IMR-90 (cell line): ENCODE data around the gene SLC25A31. TPM values are rescaled to one million over a fixed set of nuclear protein-coding genes. Genes with fewer than 3 reads are reported as not detected.
A peak's percentile ranks its signal among the peaks of the same experiment; 100 is the strongest.

Experiments used
- ATAC-seq: fragments of 200-7000 bp; cut with Tn5 transposase; 2 replicates; pipeline ENCODE4 v1.9.1; 2020; ENCODE audit warnings: low read depth, mild to moderate bottlenecking, moderate library complexity
- BruUV-seq: library from RNA; stranded (reverse); fragments of 400-500 nt; replicated peaks from 2 replicates; lab custom pipeline; 2021; lab: Mats Ljungman, UMichigan
- CTCF ChIA-PET: fragments of 300-600 bp; formaldehyde crosslinking; extraction: SDS; loops from one replicate; lab custom pipeline; 2021; ENCODE audit warnings: antibody characterized with exemption; lab: Yijun Ruan, JAX
- POLR2A ChIA-PET: fragments of 300-600 bp; sonication (Branson Sonifier 250); formaldehyde crosslinking; loops from one replicate; lab custom pipeline; 2022; ENCODE audit warnings: antibody characterized with exemption; ENCODE audit not compliant: unreplicated experiment; lab: Charles Lee
- DNase-seq: peaks from one replicate; pipeline ENCODE4 v3.0.0; 2013
- H2AFZ ChIP-seq: replicated peaks from 2 replicates; pipeline ENCODE3; 2013; ENCODE audit warnings: low read length, mild to moderate bottlenecking; ENCODE audit not compliant: poor library complexity
- H2AK5ac ChIP-seq: 2 replicates; pipeline ENCODE4 v1.6.1; 2013; ENCODE audit warnings: low read depth, low read length, inconsistent platforms
- H2AK9ac ChIP-seq: replicated peaks from 2 replicates; pipeline ENCODE3; 2013; ENCODE audit warnings: mild to moderate bottlenecking, low read depth, low read length, moderate library complexity; ENCODE audit not compliant: poor library complexity
- H2BK120ac ChIP-seq: 2 replicates; pipeline ENCODE4 v1.6.1; 2013; ENCODE audit warnings: low read depth, low read length, inconsistent platforms
- H2BK15ac ChIP-seq: 3 replicates; pipeline ENCODE4 v1.6.1; 2013; ENCODE audit warnings: low read depth, low read length, inconsistent platforms
- H2BK20ac ChIP-seq: 2 replicates; pipeline ENCODE4 v1.6.1; 2013; ENCODE audit warnings: low read depth, mild to moderate bottlenecking, inconsistent platforms, low read length, moderate library complexity
- H2BK5ac ChIP-seq: 2 replicates; pipeline ENCODE4 v1.6.1; 2013; ENCODE audit warnings: mild to moderate bottlenecking, low read depth, low read length, inconsistent platforms; ENCODE audit not compliant: poor library complexity, severe bottlenecking
- H3K14ac ChIP-seq: replicated peaks from 2 replicates; pipeline ENCODE4 v1.6.1; 2013; ENCODE audit warnings: low read depth, low read length, inconsistent platforms
- H3K18ac ChIP-seq: 2 replicates; pipeline ENCODE4 v1.6.1; 2013; ENCODE audit warnings: low read depth, low read length, control low read depth
- H3K23ac ChIP-seq: 2 replicates; pipeline ENCODE4 v1.6.1; 2013; ENCODE audit warnings: low read depth, low read length, inconsistent platforms
- H3K27ac ChIP-seq: 2 replicates; pipeline ENCODE4 v1.5.1; 2013; ENCODE audit warnings: mild to moderate bottlenecking, control low read depth, low read length; ENCODE audit not compliant: insufficient read depth
- H3K27me3 ChIP-seq: 2 replicates; pipeline ENCODE4 v1.6.1; 2013; ENCODE audit warnings: low read length; ENCODE audit not compliant: control insufficient read depth, insufficient read depth
- H3K36me3 ChIP-seq: 2 replicates; pipeline ENCODE4 v1.6.1; 2013; ENCODE audit warnings: low read length, mixed read lengths; ENCODE audit not compliant: control insufficient read depth, insufficient read depth
- H3K4ac ChIP-seq: 2 replicates; pipeline ENCODE4 v1.6.1; 2013; ENCODE audit warnings: low read depth, low read length, inconsistent platforms
- H3K4me1 ChIP-seq: 2 replicates; pipeline ENCODE4 v1.6.1; 2013; ENCODE audit warnings: low read length, mixed read lengths; ENCODE audit not compliant: control insufficient read depth, insufficient read depth
- H3K4me2 ChIP-seq: 2 replicates; pipeline ENCODE4 v1.6.1; 2013; ENCODE audit warnings: low read depth, mild to moderate bottlenecking, control low read depth, low read length, moderate library complexity
- H3K4me3 ChIP-seq: 2 replicates; pipeline ENCODE4 v1.5.1; 2013; ENCODE audit warnings: low read depth, mild to moderate bottlenecking, control low read depth, low read length, moderate library complexity; ENCODE audit not compliant: insufficient read depth
- H3K56ac ChIP-seq: 2 replicates; pipeline ENCODE4 v1.6.1; 2013; ENCODE audit warnings: low read length, inconsistent platforms; ENCODE audit not compliant: insufficient read depth; ENCODE audit errors: extremely low read depth
- H3K79me1 ChIP-seq, 2 experiments: 2 replicates each; pipeline ENCODE4 v1.6.1; 2013; ENCODE audit warnings: low read length in 2 of 2, inconsistent platforms in 1 of 2, low read depth in 1 of 2
- H3K9ac ChIP-seq: 2 replicates; pipeline ENCODE4 v1.6.1; 2013; ENCODE audit warnings: low read depth, low read length, control low read depth
- H3K9me1 ChIP-seq: 2 replicates; pipeline ENCODE4 v1.6.1; 2013; ENCODE audit warnings: low read length, inconsistent platforms; ENCODE audit not compliant: insufficient read depth
- H3K9me3 ChIP-seq: 2 replicates; pipeline ENCODE4 v1.6.1; 2013; ENCODE audit warnings: low read length; ENCODE audit not compliant: control insufficient read depth, insufficient read depth
- H4K20me1 ChIP-seq: 2 replicates; pipeline ENCODE4 v1.6.1; 2013; ENCODE audit warnings: low read length, inconsistent platforms; ENCODE audit not compliant: insufficient read depth
- H4K5ac ChIP-seq: 2 replicates; pipeline ENCODE4 v1.6.1; 2013; ENCODE audit warnings: mild to moderate bottlenecking, low read depth, low read length, control low read depth
- H4K8ac ChIP-seq, 2 experiments: 2 replicates each; pipeline ENCODE4 v1.6.1; 2013; ENCODE audit warnings: low read depth in 2 of 2, low read length in 2 of 2, control low read depth in 1 of 2, inconsistent platforms in 1 of 2
- H4K91ac ChIP-seq: 2 replicates; pipeline ENCODE4 v1.6.1; 2013; ENCODE audit warnings: low read depth, low read length, inconsistent platforms; ENCODE audit not compliant: insufficient read depth
- BHLHE40 ChIP-seq: fragments of 150-350 bp; IDR thresholded peaks from 2 replicates; pipeline ENCODE4 v1.6.1; 2016; ENCODE audit warnings: mild to moderate bottlenecking, low read depth, low read length
- CEBPB ChIP-seq: IDR thresholded peaks from 2 replicates; pipeline ENCODE4 v1.6.1; 2012; ENCODE audit warnings: low read depth, low read length, improper control_type of control experiment
- CHD1 ChIP-seq: IDR thresholded peaks from 2 replicates; pipeline ENCODE4 v1.6.1; 2012; ENCODE audit warnings: low read depth, low read length, improper control_type of control experiment
- FOS ChIP-seq: fragments of 150-350 bp; IDR thresholded peaks from 2 replicates; pipeline ENCODE4 v1.6.1; 2016; ENCODE audit warnings: low read depth, low read length
- MAFK ChIP-seq: IDR thresholded peaks from 2 replicates; pipeline ENCODE4 v1.6.1; 2012; ENCODE audit warnings: low read depth, low read length, improper control_type of control experiment
- MAZ ChIP-seq: IDR thresholded peaks from 2 replicates; pipeline ENCODE4 v1.6.1; 2012; ENCODE audit warnings: low read depth, mild to moderate bottlenecking, low read length, improper control_type of control experiment, moderate library complexity, borderline replicate concordance
- NFE2L2 ChIP-seq: fragments of 150-350 bp; IDR thresholded peaks from 2 replicates; pipeline ENCODE4 v1.6.1; 2016; ENCODE audit warnings: low read depth, mild to moderate bottlenecking, low read length
- POLR2A ChIP-seq: IDR thresholded peaks from 2 replicates; pipeline ENCODE4 v1.6.1; 2012; ENCODE audit warnings: mild to moderate bottlenecking, low read depth, low read length
- RAD21 ChIP-seq: IDR thresholded peaks from 2 replicates; pipeline ENCODE4 v1.6.1; 2012; ENCODE audit warnings: low read length, improper control_type of control experiment
- RFX5 ChIP-seq: IDR thresholded peaks from 2 replicates; pipeline ENCODE4 v1.8.0; 2012; ENCODE audit warnings: low read depth, mild to moderate bottlenecking, low read length, moderate library complexity
- SMC3 ChIP-seq: fragments of 150-350 bp; IDR thresholded peaks from 2 replicates; pipeline ENCODE4 v1.6.1; 2016; ENCODE audit warnings: low read depth, mild to moderate bottlenecking, antibody characterized with exemption, low read length, moderate library complexity
- WGBS, 2 experiments: methylation state at CpG; one replicate each; pipeline versions ENCODE4 v1.1.5 to v1.1.7; 2013; ENCODE audit warnings: missing lambda C conversion rate in 2 of 2; ENCODE audit not compliant: insufficient read length in 1 of 2; ENCODE audit errors: extremely low coverage in 2 of 2; 5-methylcytosine and 5-hydroxymethylcytosine counted together
- dilution Hi-C: fragments of 300-500 bp; cut with HindIII; formaldehyde crosslinking; loops from one replicate; pipeline ENCODE4 v1.14.3; 2018; ENCODE audit warnings: low sequenced_read_pairs; ENCODE audit not compliant: unreplicated experiment
- in situ Hi-C: fragments of 300-500 bp; cut with MboI; formaldehyde crosslinking; loops from 3 replicates; pipeline ENCODE4 v1.14.3; 2019; ENCODE audit warnings: low sequenced_read_pairs, inconsistent platforms, mixed read lengths
- intact Hi-C: fragments of 100-400 bp; cut with micrococcal nuclease; formaldehyde crosslinking; loops from 2 replicates; pipeline ENCODE4 v1.10.0; 2022
- polyA plus RNA-seq, 3 experiments: library from polyadenylated mRNA; depleted of rRNA; stranded (reverse); fragments of >200 nt; gene quantifications; 2 replicates each; pipeline ENCODE4 v1.2.3, GENCODE V29; 2012; ENCODE audit warnings: low replicate concordance in 1 of 3
- total RNA-seq: library from RNA; depleted of rRNA; stranded (reverse); fragments of >200 nt; gene quantifications from 2 replicates; pipeline ENCODE4 v1.2.3, GENCODE V29; 2012
- TF ChIP-seq, protein P1 (sequence below): fragments of 150-350 bp; IDR thresholded peaks from 2 replicates; pipeline ENCODE4 v1.6.1; 2017; ENCODE audit warnings: mild to moderate bottlenecking, antibody characterized with exemption, low read length, low read depth
- TF ChIP-seq, protein P2 (sequence below): conservative IDR thresholded peaks from 2 replicates; pipeline ENCODE4 v1.5.1; 2012; ENCODE audit warnings: mild to moderate bottlenecking, low read depth, low read length, improper control_type of control experiment

The SLC25A31 gene
- total and polyA plus RNA-seq, 2 of the 4 experiments (the other 2 are of a cell fraction), result not detected

DNA sequence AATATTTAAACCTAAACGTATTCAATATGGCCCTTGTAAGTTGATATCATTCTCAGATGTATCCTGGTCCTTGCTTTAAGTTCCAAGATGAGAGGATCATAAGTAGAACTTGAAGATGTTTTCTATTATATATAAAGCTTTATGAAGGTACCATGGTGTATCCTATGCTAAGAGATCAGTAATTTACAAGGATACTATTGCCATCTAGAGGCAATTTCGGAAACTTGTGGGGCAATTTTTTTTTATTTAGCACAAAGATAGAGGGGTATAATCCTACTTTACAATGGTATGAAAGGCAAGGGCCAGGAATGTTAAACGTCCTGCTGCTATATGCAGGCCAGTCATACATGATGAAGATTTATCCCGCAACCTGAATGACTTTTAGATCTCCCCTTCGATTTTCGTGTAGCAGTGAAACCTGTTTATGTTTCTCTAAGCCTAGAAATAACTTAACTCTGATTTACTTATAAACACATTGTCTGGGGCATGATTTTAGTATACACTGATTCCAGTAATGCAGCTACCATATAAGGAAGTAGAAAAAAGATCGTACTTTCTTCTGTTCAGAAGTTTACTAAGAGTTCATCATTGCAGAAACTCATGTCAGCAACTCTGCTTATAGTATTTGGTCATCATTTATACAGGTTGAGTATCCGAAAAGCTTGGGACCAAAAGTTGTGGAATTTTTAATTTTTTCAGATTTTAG lies 2.6 kb downstream of the SLC25A31 start:
- peak overlapping the region; percentile 43; the same call in 1 of the 2 replicates for H2BK20ac ChIP-seq
- no peak overlapping the region for H3K56ac ChIP-seq
- no peak overlapping the region for H2BK120ac ChIP-seq
- no peak overlapping the region for H3K23ac ChIP-seq
- intact Hi-C loops (loop anchor here (1.0 kb wide), 1 partner anchor 127 kb away; no protein-coding TSS in a partner anchor), in situ Hi-C loops (loop anchor here (5.0 kb wide), 1 partner anchor 130 kb away; no protein-coding TSS in a partner anchor), dilution Hi-C loops (no loop called here)
- H3K4me3 ChIP-seq, result peak overlapping the region; percentile 39; the same call in 1 of the 2 replicates
- ATAC-seq (peak; percentile 95), DNase-seq (peak; percentile 60)
- WGBS, 2 experiments, result no CpG with 5 or more reads among the region's 8 CpGs
- POLR2A ChIA-PET, result no interaction called here
- peak overlapping the region; percentile 49; the same call in 1 of the 2 replicates for H3K9ac ChIP-seq
- no peak overlapping the region for H2BK15ac ChIP-seq
- H4K20me1 ChIP-seq, result no peaks in the 10 kb centered on the region
- no peaks in the 10 kb centered on the region for H3K79me1 ChIP-seq
- H3K36me3 ChIP-seq, result no peaks in the 10 kb centered on the region
- H3K14ac ChIP-seq, result no peak overlapping the region
- no peak overlapping the region for H2AFZ ChIP-seq
- no peaks in the 10 kb centered on the region; the same call in 1 of the 2 replicates for H3K4me1 ChIP-seq
- BruUV-seq, result no TSS peak
- no peak overlapping the region for H4K5ac ChIP-seq
- no peaks in the 10 kb centered on the region for H3K9me3 ChIP-seq
- H4K91ac ChIP-seq, result no peak overlapping the region
- no peak overlapping the region for H2BK5ac ChIP-seq
- peak overlapping the region; percentile 52; the same call in 1 of the 2 replicates for H3K18ac ChIP-seq
- H3K9me1 ChIP-seq, result no peaks in the 10 kb centered on the region
- H3K4ac ChIP-seq, result no peak overlapping the region
- TF ChIP-seq CEBPB (0 out of 2 replicates have a peak, but pooled peaks have one; percentile 1), SMC3 (peak; percentile 64), CHD1 (no peak), FOS (no peak), RAD21 (peak; percentile 80), BHLHE40 (no peak), RFX5 (no peak), MAZ (no peak), MAFK (no peak), POLR2A (no peak), NFE2L2 (no peak)
- TF ChIP-seq, protein P1, sequence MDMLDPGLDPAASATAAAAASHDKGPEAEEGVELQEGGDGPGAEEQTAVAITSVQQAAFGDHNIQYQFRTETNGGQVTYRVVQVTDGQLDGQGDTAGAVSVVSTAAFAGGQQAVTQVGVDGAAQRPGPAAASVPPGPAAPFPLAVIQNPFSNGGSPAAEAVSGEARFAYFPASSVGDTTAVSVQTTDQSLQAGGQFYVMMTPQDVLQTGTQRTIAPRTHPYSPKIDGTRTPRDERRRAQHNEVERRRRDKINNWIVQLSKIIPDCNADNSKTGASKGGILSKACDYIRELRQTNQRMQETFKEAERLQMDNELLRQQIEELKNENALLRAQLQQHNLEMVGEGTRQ, result no peak
- TF ChIP-seq, protein P2, sequence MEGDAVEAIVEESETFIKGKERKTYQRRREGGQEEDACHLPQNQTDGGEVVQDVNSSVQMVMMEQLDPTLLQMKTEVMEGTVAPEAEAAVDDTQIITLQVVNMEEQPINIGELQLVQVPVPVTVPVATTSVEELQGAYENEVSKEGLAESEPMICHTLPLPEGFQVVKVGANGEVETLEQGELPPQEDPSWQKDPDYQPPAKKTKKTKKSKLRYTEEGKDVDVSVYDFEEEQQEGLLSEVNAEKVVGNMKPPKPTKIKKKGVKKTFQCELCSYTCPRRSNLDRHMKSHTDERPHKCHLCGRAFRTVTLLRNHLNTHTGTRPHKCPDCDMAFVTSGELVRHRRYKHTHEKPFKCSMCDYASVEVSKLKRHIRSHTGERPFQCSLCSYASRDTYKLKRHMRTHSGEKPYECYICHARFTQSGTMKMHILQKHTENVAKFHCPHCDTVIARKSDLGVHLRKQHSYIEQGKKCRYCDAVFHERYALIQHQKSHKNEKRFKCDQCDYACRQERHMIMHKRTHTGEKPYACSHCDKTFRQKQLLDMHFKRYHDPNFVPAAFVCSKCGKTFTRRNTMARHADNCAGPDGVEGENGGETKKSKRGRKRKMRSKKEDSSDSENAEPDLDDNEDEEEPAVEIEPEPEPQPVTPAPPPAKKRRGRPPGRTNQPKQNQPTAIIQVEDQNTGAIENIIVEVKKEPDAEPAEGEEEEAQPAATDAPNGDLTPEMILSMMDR, result peak; percentile 77
- H2AK5ac ChIP-seq, result no peak overlapping the region
- peak overlapping the region; percentile 98 for H3K4me2 ChIP-seq
- CTCF ChIA-PET, result interaction anchor here (0.6 to 2.6 kb wide), 15 partner anchors 9 to 146 kb away, joined by 3 to 26 read pairs (median 4); no protein-coding TSS in a partner anchor
- peaks cover 4% of the 10 kb centered on the region for H3K27me3 ChIP-seq
- H2AK9ac ChIP-seq, result no peak overlapping the region
- H4K8ac ChIP-seq, result no peak overlapping the region; a peak in 1 of 4 replicates
- H3K27ac ChIP-seq, result no peak overlapping the region
